Left forelimb (tissue), 1 donor: ENCODE results near the gene ZW10.

Experiments
- DNase-seq: peaks from one replicate; pipeline ENCODE4 v3.0.0-alpha.2; 2018; ENCODE audit warnings: low spot score

Gene ZW10

DNA sequence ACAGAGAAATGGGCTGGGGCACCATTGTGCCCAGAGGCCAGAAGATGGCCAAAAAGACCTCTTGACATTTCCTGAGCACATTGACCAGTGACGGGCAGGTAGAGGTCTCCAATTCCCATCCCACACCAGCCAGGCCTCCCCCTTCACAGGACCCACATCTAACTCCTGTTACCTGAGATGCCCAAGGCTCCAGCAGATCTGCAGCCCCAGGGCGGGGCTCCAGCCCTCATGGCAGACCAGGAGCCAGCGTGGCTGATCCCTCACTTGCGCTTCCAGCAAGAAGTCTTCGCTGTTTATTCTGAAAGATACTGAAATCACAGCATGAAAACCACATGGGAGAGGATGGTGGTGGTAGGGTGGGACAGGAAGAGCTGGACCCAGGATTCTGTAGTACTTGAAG lies 76.4 kb downstream of the ZW10 start:
- DNase-seq = peak; percentile 54

DNA sequence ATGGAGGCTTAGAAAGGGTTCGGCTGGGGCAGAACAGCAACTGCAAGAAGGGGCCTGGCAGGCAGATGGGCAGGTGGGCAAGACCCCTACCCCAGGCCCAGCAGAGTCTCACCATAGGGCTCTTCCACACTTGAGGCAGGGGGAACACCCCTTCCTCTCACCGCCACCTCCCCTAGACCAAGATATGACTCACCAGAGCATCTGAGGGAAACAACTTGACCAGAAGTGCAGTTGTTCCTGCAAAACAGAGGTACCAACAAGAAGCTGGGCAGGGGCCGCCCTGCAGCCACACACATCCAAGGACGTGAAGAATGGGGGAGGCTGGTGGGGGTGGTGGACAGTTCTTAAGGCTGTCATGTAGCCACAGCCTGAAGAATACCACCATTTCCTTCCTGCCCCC lies 78.3 kb downstream of the ZW10 start:
- no peak for DNase-seq

DNA sequence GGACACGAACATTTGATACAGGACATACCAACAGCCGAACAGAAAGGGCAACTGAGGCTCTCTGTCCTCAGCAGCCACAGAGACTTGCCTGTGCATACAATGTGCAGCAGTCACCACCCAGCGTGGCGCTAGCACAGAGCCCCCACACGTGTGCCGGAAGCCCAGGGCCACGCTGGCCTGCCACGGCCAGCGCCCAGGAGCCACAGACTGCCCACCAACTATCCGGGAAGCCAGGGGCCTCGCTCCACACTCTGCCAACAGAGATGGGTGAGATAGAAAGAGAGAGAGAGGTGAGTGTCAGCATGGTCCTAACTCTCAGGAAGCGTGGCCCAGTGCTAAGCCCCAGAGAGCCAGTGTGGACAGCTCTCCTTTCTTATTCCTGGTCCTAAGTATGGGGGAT lies 79.1 kb downstream of the ZW10 start:
- no peak for DNase-seq

DNA sequence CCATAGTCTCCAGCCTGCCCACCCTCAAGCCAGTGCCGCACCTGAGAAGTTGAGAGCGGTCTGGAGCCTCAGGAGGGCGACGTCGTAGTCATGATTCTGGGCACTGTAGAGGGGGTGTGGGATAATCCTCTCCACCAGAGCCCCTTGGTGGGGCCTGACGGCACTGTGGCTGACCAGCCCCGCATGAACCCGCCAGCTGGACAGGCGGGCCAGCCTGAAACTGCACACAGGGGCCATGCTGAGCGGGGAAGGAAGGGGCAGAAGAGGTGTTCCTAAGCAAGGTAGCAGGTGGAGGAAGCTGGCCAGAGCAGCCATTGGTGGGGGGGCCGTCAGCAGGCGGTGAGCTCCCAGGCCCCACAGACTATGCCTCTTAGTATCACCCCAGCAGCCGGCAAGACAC lies 80.5 kb downstream of the ZW10 start:
- DNase-seq = no peak

DNA sequence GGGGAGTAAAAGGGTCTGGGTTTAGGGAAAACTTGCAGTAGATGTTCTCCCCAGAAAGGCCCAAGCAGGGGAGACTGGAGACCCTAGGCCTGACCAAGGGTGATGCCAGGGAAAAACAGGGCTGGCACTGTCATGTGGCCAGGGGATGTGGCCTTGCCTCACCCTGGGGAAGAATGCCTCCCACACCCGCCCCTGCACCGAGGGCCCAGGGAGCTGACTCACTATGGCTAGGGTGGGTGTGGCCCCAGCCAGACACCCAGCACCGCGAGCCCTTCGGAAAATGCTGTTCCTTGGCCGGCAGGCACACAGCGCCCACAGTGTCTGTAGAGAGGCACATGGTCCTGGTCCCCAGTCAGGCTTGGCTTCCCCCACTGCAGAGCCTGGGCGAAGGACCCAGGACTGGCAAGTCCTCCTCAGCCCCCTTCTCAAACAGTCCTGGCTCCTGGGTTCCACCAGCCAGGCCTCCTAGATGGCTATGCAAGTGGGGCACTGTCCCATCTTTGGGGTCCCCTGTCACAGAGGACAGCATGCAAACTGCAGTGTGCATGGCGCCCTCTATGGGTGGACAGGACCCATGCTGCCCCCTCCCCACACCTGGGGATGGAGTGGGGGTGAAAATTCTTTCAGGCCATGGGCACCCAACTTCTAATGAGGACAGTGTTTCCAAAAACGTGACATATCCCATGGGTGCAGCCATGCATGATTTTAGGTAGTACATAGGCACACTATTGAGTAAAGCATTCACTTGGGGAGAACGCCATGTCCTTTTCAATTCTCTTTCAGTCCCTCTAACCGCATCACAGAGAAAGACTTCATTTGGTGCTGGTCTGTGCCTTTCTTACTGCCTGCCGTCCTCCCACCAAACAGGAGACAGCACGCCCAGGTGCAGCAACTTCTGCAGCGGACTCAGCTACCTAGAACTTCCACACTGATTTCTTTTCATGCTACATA lies 82.6 kb downstream of the ZW10 start:
- DNase-seq = no peak

DNA sequence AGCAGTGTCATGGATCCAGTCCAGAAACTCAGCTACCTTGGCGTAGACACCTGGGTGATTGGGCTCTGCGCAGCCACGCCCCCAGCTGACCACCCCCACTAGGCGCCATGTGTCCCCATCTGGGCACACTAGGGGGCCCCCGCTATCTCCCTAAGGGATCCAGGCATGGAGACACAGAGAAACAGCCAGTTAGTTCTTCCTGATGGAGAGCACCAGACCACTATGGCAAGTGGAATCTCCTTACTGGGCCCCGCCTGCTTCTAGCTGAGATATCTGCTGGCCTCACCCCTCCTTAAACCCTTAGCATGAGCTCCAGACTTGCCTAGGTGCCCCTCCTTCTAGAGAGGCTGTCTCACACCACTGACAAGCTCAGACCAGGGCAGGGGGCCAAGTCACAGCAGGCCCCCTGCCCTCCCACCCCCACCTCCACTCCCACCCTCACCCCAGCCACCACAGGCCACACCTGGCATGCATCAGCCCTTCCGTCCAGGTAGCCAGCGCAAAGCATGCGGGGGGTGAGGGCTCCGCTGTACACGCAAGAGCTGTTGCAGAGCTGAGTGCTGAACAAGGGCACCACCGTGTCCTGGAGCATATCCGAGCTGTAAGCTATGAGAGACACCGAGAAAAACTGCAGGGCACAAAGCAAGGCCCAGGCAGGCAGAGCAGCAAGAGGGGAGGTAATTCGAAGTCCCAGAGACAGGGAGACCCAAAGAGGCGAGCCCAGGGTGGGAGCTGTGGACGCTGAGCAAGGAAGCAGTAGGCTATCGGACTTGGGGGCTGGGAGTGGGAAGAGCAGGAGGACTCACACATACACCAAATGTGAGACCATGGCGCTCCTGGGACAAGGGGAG lies 83.5 kb downstream of the ZW10 start:
- DNase-seq = no peak

DNA sequence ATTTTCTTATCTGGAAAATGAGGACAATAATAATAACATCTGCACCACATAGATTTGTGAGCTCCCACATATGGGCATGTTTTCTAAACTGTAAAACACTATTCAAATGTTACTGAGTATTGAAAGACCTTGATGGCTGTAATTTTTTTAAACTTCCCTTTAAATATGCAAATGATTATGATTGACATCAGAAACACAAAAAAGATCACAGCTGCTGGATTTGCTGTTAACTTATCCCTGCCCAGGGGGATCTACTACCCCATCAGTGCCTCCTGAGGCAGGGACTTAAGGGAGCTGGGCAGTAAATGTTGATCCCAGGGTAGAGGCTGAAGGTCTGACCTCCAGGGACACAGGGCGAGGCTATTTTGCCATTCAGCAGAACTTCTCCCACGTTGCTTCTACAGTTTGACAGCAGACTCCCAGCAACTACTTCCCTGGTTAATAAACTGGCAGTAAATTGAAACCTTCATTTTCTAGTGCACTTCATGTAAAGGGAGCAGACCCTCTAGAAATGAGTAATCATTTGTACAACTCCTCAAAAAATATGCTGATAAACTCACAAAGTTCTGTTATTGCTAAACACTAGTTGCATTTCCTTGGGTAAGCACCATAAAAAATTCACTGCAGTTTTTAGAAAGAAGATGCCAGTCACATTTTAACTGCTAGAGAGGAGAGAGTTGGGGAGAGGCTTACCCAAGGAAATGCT lies 87.7 kb downstream of the ZW10 start:
- DNase-seq = no peak

DNA sequence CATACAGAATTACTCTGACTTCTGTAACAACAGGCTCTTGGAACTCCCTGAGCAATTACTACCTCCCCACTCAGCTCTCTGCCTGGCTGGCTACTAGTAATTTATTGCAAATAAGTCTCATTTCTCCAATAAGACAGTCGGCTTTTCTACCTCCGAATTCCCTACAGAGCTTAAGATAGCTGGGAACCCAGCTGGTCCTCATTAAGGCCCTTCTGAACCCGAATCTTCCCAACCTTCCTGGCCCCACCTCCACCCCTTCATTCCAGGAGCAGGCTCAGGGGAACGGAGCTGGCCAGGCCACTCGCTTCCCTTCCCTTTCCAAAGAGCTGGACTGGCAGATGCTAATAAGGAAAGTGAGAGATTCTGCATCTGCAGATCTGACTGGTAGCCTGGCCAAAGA lies 89.0 kb downstream of the ZW10 start:
- no peak for DNase-seq

DNA sequence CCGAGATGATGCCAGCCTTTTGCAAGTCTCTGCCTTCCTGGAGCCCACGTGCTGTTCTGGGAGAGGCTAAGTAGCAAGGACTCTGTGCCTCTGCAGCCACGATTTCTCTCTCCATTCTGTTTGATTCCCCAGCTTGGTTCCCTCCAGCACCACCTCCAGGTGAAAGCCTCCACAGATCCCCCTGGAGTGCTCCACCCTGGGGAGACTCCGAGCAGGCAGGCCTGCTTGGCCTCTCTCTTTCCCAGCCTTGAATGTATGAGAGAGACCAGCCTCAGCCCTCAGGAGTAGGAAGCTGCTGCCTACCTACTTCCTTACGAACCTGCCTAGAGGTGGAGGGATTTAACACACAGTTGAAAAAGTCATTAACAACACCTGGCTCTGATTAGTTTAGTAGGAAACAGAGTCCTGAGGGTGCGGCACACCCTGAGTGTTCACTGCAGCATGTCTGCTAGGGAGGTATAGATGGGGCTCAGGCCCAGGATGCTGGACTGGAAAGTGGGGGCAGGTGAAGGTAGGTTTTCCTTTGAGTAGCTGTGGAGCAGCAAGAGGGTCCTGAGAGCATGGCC lies 89.9 kb downstream of the ZW10 start:
- DNase-seq = no peak
